ENCODE measurements around the gene APLF. TPM values are rescaled to one million over a fixed set of nuclear protein-coding genes. Genes with fewer than 3 reads are reported as not detected.
"Not testable (repeated sequence)": the region's sequence is repeated elsewhere in the genome, so short reads cannot be mapped to it uniquely, and the experiment has no call there.

APLF gene
- total RNA-seq, 1 experiment from 2014 or later: 5.5 TPM

DNA sequence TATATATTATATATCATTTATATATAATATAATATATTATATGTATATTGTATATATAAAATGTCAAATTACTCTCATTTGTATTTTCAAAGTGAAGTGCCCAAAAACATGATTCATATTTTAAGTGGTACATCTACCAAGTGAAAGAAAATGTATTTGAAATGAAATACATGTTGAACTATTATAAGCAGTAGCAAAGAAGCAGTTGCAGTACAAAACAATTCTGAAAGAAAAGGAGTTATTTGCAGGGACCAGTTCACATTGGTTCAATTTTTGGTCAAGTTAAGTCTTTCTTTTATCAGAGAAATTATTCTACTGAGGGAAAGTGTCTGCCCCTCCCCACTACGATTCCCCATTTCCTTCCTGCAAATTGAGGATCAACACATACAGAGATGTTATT, 51.9 kb downstream of the APLF start:
- Histone ChIP-seq H3K4me3 (ENCODE audit: low read depth, low read length, poor library complexity, severe bottlenecking) (no peak overlapping the region), H3K27ac (ENCODE audit: low read depth, low read length, poor library complexity, severe bottlenecking) (no peak overlapping the region), H3K36me3 (ENCODE audit: insufficient read depth, low read length, poor library complexity, severe bottlenecking) (no peaks in the 10 kb centered on the region), H3K27me3 (replicated peaks; ENCODE audit: insufficient read depth, low read depth, low read length, poor library complexity) (no peaks in the 10 kb centered on the region), H3K4me1 (ENCODE audit: insufficient read depth, low read length, poor library complexity, severe bottlenecking) (no peaks in the 10 kb centered on the region), H3K9me3 (ENCODE audit: low read depth, low read length, poor library complexity, severe bottlenecking) (no peaks in the 10 kb centered on the region)
- ChIA-PET POLR2A (ENCODE audit: low non-redundant PET) (no interaction called here), CTCF (no interaction called here)
- TF ChIP-seq, protein P1, sequence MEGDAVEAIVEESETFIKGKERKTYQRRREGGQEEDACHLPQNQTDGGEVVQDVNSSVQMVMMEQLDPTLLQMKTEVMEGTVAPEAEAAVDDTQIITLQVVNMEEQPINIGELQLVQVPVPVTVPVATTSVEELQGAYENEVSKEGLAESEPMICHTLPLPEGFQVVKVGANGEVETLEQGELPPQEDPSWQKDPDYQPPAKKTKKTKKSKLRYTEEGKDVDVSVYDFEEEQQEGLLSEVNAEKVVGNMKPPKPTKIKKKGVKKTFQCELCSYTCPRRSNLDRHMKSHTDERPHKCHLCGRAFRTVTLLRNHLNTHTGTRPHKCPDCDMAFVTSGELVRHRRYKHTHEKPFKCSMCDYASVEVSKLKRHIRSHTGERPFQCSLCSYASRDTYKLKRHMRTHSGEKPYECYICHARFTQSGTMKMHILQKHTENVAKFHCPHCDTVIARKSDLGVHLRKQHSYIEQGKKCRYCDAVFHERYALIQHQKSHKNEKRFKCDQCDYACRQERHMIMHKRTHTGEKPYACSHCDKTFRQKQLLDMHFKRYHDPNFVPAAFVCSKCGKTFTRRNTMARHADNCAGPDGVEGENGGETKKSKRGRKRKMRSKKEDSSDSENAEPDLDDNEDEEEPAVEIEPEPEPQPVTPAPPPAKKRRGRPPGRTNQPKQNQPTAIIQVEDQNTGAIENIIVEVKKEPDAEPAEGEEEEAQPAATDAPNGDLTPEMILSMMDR (conservative IDR thresholded peaks at IDR 0.05; ENCODE audit: low read depth, low read length): no peak
- no peak for TF ChIP-seq EZH2 (IDR thresholded peaks at IDR 0.05; ENCODE audit: borderline replicate concordance, low read depth, low read length, poor library complexity, severe bottlenecking)
- DNase-seq (ENCODE audit: low spot score): peak; percentile 9
- no TSS peak for BruUV-seq (replicated peaks)
- intact Hi-C loops (cut with micrococcal nuclease; ENCODE audit: unreplicated experiment): no loop called here

DNA sequence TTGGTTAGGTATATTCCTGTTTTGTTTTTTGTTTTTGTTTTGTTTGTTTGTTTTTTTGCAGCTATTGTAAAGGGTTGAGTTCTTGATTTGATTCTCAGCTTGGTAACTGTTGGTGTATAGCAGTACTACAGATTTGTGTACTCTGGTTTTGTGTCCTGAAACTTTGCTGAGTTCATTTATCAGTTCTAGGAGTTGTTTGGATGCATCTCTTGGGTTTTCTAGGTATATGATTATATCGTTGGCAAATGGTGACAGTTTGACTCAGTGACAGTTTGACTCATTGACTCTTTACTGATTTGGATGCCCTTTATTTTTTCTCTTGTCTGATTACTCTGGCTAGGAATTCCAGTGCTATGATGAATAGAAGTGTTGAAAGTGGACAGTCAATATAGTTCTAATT, 53.7 kb downstream of the APLF start:
- H3K27me3 ChIP-seq (replicated peaks; ENCODE audit: insufficient read depth, low read depth, low read length, poor library complexity): no peaks in the 10 kb centered on the region
- H3K36me3 ChIP-seq (ENCODE audit: insufficient read depth, low read length, poor library complexity, severe bottlenecking): no peaks in the 10 kb centered on the region
- no peak overlapping the region for H3K4me3 ChIP-seq (ENCODE audit: low read depth, low read length, poor library complexity, severe bottlenecking)
- no TSS peak for BruUV-seq (replicated peaks)
- TF ChIP-seq, protein P1 (conservative IDR thresholded peaks at IDR 0.05; ENCODE audit: low read depth, low read length): no peak
- TF ChIP-seq EZH2 (IDR thresholded peaks at IDR 0.05; ENCODE audit: borderline replicate concordance, low read depth, low read length, poor library complexity, severe bottlenecking): no peak
- intact Hi-C loops (cut with micrococcal nuclease; ENCODE audit: unreplicated experiment): no loop called here
- no peaks in the 10 kb centered on the region for H3K4me1 ChIP-seq (ENCODE audit: insufficient read depth, low read length, poor library complexity, severe bottlenecking)
- no peak for DNase-seq (ENCODE audit: low spot score)
- ChIA-PET POLR2A (ENCODE audit: low non-redundant PET) (no interaction called here), CTCF (no interaction called here)
- H3K27ac ChIP-seq (ENCODE audit: low read depth, low read length, poor library complexity, severe bottlenecking): no peak overlapping the region
- H3K9me3 ChIP-seq (ENCODE audit: low read depth, low read length, poor library complexity, severe bottlenecking): no peaks in the 10 kb centered on the region

DNA sequence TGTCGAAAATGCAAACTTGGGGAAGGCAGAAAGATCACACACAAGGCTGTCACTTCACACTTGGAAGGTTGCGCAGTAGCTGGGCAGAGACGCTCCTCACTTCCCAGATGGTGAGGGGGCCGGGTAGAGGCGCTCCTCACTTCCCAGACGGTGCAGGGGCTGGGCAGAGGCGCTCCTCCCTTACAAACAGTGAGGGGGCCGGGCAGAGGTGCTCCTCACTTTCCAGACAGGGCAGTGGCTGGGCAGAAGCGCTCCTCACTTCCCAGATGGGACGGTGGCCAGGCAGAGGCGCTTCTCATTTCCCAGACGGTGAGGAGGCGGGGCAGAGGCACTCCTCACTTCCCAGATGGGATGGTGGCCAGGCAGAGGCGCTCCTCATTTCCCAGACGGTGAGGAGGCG, 59.6 kb downstream of the APLF start:
- H3K4me3 ChIP-seq (ENCODE audit: low read depth, low read length, poor library complexity, severe bottlenecking); H3K4me1 ChIP-seq (ENCODE audit: insufficient read depth, low read length, poor library complexity, severe bottlenecking); H3K27me3 ChIP-seq (replicated peaks; ENCODE audit: insufficient read depth, low read depth, low read length, poor library complexity); intact Hi-C loops (cut with micrococcal nuclease; ENCODE audit: unreplicated experiment); H3K9me3 ChIP-seq (ENCODE audit: low read depth, low read length, poor library complexity, severe bottlenecking); DNase-seq (ENCODE audit: low spot score); H3K36me3 ChIP-seq (ENCODE audit: insufficient read depth, low read length, poor library complexity, severe bottlenecking); H3K27ac ChIP-seq (ENCODE audit: low read depth, low read length, poor library complexity, severe bottlenecking); CTCF ChIA-PET; POLR2A ChIA-PET (ENCODE audit: low non-redundant PET); BruUV-seq (replicated peaks): not testable (repeated sequence)

DNA sequence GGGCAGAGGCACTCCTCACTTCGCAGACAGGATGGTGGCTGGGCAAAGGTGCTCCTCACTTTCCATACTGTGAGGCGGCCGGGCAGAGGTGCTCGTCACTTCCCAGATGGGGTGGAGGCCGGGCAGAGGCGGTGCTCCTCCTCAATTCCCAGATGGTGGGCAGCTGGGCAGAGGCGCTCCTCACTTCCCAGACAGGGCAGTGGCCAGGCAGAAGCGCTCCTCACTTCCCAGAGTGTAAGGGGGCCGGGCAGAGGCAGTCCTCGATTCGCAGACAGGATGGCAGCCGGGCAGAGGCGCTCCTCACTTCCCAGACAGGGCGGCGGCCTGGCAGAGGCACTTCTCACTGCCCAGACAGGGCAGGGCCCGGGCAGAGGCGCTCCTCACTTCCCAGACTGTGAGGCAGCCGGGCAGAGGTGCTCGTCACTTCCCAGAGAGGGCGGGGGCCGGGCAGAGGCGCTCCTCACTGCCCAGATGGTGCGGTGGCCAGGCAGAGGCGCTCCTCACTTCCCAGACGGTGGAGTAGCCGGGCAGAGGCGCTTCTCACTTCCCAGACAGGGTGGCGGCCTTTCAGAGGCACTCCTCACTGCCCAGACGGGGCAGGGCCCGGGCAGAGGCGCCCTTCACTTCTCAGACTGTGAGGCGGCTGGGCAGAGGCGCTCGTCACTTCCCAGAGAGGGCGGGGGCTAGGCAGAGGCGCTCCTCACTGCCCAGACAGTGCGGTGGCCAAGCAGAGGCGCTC, 60.1 kb downstream of the APLF start:
- H3K4me1 ChIP-seq (ENCODE audit: insufficient read depth, low read length, poor library complexity, severe bottlenecking); BruUV-seq (replicated peaks); H3K27ac ChIP-seq (ENCODE audit: low read depth, low read length, poor library complexity, severe bottlenecking); CTCF ChIA-PET; H3K36me3 ChIP-seq (ENCODE audit: insufficient read depth, low read length, poor library complexity, severe bottlenecking); POLR2A ChIA-PET (ENCODE audit: low non-redundant PET); H3K27me3 ChIP-seq (replicated peaks; ENCODE audit: insufficient read depth, low read depth, low read length, poor library complexity); H3K9me3 ChIP-seq (ENCODE audit: low read depth, low read length, poor library complexity, severe bottlenecking); H3K4me3 ChIP-seq (ENCODE audit: low read depth, low read length, poor library complexity, severe bottlenecking); intact Hi-C loops (cut with micrococcal nuclease; ENCODE audit: unreplicated experiment); DNase-seq (ENCODE audit: low spot score): not testable (repeated sequence)

DNA sequence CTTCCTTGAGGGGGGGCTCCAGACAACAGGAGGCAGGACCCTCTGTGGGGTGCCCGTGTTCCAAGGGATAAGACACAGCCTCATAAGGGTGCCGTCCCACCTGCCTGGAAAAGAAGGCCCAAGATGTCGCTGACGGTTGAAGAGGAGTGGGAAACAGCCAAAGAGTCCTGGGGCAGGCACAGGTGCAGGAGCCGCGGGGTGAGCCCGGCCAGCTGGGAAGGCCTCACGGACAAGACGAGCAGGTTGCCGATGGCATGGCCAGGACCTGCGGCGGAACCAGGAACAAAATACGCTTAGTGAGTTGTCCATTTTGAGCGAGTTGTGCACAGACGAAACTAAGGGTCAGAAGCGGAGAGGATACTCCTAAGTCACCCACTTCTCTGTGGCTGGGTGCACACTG, 61.8 kb downstream of the APLF start:
- H3K4me1 ChIP-seq (ENCODE audit: insufficient read depth, low read length, poor library complexity, severe bottlenecking); H3K27ac ChIP-seq (ENCODE audit: low read depth, low read length, poor library complexity, severe bottlenecking); H3K9me3 ChIP-seq (ENCODE audit: low read depth, low read length, poor library complexity, severe bottlenecking); BruUV-seq (replicated peaks); H3K27me3 ChIP-seq (replicated peaks; ENCODE audit: insufficient read depth, low read depth, low read length, poor library complexity); intact Hi-C loops (cut with micrococcal nuclease; ENCODE audit: unreplicated experiment); H3K36me3 ChIP-seq (ENCODE audit: insufficient read depth, low read length, poor library complexity, severe bottlenecking); CTCF ChIA-PET; H3K4me3 ChIP-seq (ENCODE audit: low read depth, low read length, poor library complexity, severe bottlenecking); POLR2A ChIA-PET (ENCODE audit: low non-redundant PET); DNase-seq (ENCODE audit: low spot score): not testable (repeated sequence)

DNA sequence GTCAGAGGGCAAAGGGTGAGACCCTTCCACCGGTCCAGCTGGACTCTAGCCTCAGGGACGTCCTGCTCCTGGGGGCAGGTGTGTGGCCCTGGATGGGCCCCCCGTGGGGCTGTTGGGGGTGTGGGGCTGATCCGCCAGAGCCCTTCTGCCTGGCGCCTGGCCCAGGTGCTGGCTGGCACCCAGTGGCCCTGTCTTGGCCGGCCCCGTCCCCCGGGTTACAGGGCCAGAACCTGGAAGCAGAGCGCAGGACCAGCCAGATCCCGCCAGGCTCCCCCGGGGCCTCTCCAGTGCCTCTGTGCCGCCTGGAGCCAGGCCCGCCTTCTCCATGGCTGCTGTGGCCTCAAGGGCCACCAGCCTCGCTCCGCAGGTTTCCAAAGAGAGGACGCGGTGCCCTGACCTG, 62.3 kb downstream of the APLF start:
- H3K4me1 ChIP-seq (ENCODE audit: insufficient read depth, low read length, poor library complexity, severe bottlenecking); H3K9me3 ChIP-seq (ENCODE audit: low read depth, low read length, poor library complexity, severe bottlenecking); DNase-seq (ENCODE audit: low spot score); H3K36me3 ChIP-seq (ENCODE audit: insufficient read depth, low read length, poor library complexity, severe bottlenecking); BruUV-seq (replicated peaks); H3K4me3 ChIP-seq (ENCODE audit: low read depth, low read length, poor library complexity, severe bottlenecking); H3K27me3 ChIP-seq (replicated peaks; ENCODE audit: insufficient read depth, low read depth, low read length, poor library complexity); intact Hi-C loops (cut with micrococcal nuclease; ENCODE audit: unreplicated experiment); H3K27ac ChIP-seq (ENCODE audit: low read depth, low read length, poor library complexity, severe bottlenecking); POLR2A ChIA-PET (ENCODE audit: low non-redundant PET); CTCF ChIA-PET: not testable (repeated sequence)
